MM.1S (cell line): ENCODE results near the gene TCF19.

Experiments
- DNase-seq: peaks from one replicate; pipeline ENCODE4 v3.0.0-alpha.2; 2015
- H2AFZ ChIP-seq: fragments of 300-600 bp; sonication (generic); 2 replicates; pipeline ENCODE4 v1.6.0; 2016; ENCODE audit warnings: antibody characterized with exemption, low read length
- H3F3A ChIP-seq: fragments of 300-600 bp; sonication (generic); 2 replicates; pipeline ENCODE4 v1.6.1; 2016; ENCODE audit warnings: mild to moderate bottlenecking, antibody characterized with exemption, low read length, moderate library complexity, mixed read lengths; ENCODE audit not compliant: insufficient read depth
- H3K27ac ChIP-seq: fragments of 300-600 bp; sonication (generic); 2 replicates; pipeline ENCODE4 v1.5.1; 2016; ENCODE audit warnings: mild to moderate bottlenecking, low read length
- H3K27me3 ChIP-seq: fragments of 300-600 bp; sonication (generic); replicated peaks from 2 replicates; pipeline ENCODE4 v1.6.0; 2016; ENCODE audit warnings: low read length; ENCODE audit not compliant: insufficient read depth
- H3K36me3 ChIP-seq: fragments of 300-600 bp; sonication (generic); replicated peaks from 2 replicates; pipeline ENCODE4 v1.6.1; 2016; ENCODE audit warnings: mild to moderate bottlenecking, low read length, mixed read lengths; ENCODE audit not compliant: insufficient read depth
- H3K4me1 ChIP-seq: fragments of 300-600 bp; sonication (generic); 2 replicates; pipeline ENCODE4 v1.6.1; 2016; ENCODE audit warnings: low read length, mixed read lengths
- H3K4me2 ChIP-seq: fragments of 300-600 bp; sonication (generic); 2 replicates; pipeline ENCODE4 v1.6.0; 2016; ENCODE audit warnings: low read depth, low read length
- H3K4me3 ChIP-seq: fragments of 300-600 bp; sonication (generic); 2 replicates; pipeline ENCODE4 v1.5.1; 2016; ENCODE audit warnings: low read length, mixed read lengths
- H3K79me2 ChIP-seq: fragments of 300-600 bp; sonication (generic); 2 replicates; pipeline ENCODE4 v1.6.1; 2016; ENCODE audit warnings: mixed run types, low read length, mixed read lengths
- H3K9ac ChIP-seq: fragments of 300-600 bp; sonication (generic); 2 replicates; pipeline ENCODE4 v1.6.1; 2016; ENCODE audit warnings: low read length, mixed read lengths
- H3K9me2 ChIP-seq: fragments of 300-600 bp; sonication (generic); replicated peaks from 2 replicates; pipeline ENCODE4 v1.6.1; 2016; ENCODE audit warnings: mild to moderate bottlenecking, low read length, mixed read lengths; ENCODE audit not compliant: insufficient read depth
- H3K9me3 ChIP-seq: fragments of 300-600 bp; sonication (generic); replicated peaks from 2 replicates; pipeline ENCODE4 v1.6.1; 2016; ENCODE audit warnings: mild to moderate bottlenecking, low read length, mixed read lengths; ENCODE audit not compliant: insufficient read depth
- H4K20me1 ChIP-seq: fragments of 300-600 bp; sonication (generic); 2 replicates; pipeline ENCODE4 v1.6.1; 2016; ENCODE audit warnings: mild to moderate bottlenecking, low read length, moderate library complexity, mixed read lengths; ENCODE audit not compliant: insufficient read depth
- EZH2 ChIP-seq: fragments of 300-600 bp; sonication (generic); optimal IDR thresholded peaks from 2 replicates; pipeline ENCODE3; 2017; ENCODE audit warnings: low read depth, mild to moderate bottlenecking, antibody characterized with exemption, low read length, mixed read lengths
- EZH2phosphoT487 ChIP-seq: fragments of 300-600 bp; sonication (generic); IDR thresholded peaks from 2 replicates; pipeline ENCODE4 v1.6.1; 2018; ENCODE audit warnings: antibody characterized with exemption, low read length
- TF ChIP-seq, protein P1 (sequence below): fragments of 300-600 bp; sonication (generic); IDR thresholded peaks from 2 replicates; pipeline ENCODE4 v1.5.1; 2016; ENCODE audit warnings: antibody characterized with exemption, low read length, mixed read lengths

The TCF19 gene

GRCh38 chr6:31144970-31145340 is 13.4 kb upstream of the TCF19 start:
- H3K9me3 ChIP-seq: no peaks in the 10 kb centered on the region
- H3K4me2 ChIP-seq: no peak overlapping the region
- no peaks in the 10 kb centered on the region for H3K9me2 ChIP-seq
- no peak overlapping the region for H3K9ac ChIP-seq
- no peak for DNase-seq
- H3F3A ChIP-seq: no peaks in the 10 kb centered on the region
- no peaks in the 10 kb centered on the region for H4K20me1 ChIP-seq
- no peaks in the 10 kb centered on the region for H3K27me3 ChIP-seq
- no peaks in the 10 kb centered on the region for H3K36me3 ChIP-seq
- H3K4me3 ChIP-seq: no peak overlapping the region
- H3K79me2 ChIP-seq: no peaks in the 10 kb centered on the region
- no peaks in the 10 kb centered on the region for H3K4me1 ChIP-seq
- no peak overlapping the region for H2AFZ ChIP-seq
- no peak overlapping the region for H3K27ac ChIP-seq
- TF ChIP-seq EZH2 (no peak), EZH2phosphoT487 (no peak)
- TF ChIP-seq, protein P1, sequence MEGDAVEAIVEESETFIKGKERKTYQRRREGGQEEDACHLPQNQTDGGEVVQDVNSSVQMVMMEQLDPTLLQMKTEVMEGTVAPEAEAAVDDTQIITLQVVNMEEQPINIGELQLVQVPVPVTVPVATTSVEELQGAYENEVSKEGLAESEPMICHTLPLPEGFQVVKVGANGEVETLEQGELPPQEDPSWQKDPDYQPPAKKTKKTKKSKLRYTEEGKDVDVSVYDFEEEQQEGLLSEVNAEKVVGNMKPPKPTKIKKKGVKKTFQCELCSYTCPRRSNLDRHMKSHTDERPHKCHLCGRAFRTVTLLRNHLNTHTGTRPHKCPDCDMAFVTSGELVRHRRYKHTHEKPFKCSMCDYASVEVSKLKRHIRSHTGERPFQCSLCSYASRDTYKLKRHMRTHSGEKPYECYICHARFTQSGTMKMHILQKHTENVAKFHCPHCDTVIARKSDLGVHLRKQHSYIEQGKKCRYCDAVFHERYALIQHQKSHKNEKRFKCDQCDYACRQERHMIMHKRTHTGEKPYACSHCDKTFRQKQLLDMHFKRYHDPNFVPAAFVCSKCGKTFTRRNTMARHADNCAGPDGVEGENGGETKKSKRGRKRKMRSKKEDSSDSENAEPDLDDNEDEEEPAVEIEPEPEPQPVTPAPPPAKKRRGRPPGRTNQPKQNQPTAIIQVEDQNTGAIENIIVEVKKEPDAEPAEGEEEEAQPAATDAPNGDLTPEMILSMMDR: no peak

GRCh38 chr6:31145386-31145785 is 13.0 kb upstream of the TCF19 start:
- TF ChIP-seq EZH2: no peak
- TF ChIP-seq, protein P1: no peak
- TF ChIP-seq EZH2phosphoT487: no peak
- no peaks in the 10 kb centered on the region for H3K36me3 ChIP-seq
- DNase-seq: no peak

DNA sequence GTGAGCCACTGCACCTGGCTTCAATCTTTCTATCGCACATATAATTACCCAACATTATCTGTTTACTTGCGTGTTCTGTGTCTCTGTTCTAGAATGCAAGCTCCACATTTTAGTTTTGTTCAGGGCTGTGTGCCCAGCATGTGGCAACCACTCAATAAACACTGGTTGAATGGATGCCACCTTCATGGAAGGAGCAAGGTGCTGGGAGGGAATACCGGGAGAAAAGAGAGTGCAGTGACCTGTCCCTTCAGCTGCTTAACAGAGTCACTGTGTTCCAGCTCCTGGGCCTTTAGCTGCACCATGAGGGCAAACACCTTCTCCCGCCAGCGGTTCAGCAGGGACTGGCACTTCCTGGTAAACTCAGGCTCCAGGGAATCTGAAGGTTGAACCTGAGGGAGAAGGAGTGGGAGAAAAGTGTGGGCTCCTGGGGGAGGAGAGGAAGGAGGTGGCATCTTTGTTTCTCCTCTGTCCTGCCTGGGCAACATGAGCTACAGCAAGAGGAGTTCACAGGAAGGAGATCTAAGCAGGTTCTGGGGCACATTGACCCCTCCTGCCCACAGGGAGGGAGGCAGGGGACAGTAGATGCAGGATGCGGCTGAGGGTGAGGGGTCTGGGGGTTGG is 8.5 kb upstream of the TCF19 start:
- DNase-seq: no peak
- Histone ChIP-seq H3K9ac (no peak overlapping the region), H3K27me3 (no peaks in the 10 kb centered on the region), H4K20me1 (no peaks in the 10 kb centered on the region), H3K36me3 (no peaks in the 10 kb centered on the region), H2AFZ (no peak overlapping the region), H3F3A (no peaks in the 10 kb centered on the region), H3K27ac (no peak overlapping the region), H3K4me1 (no peaks in the 10 kb centered on the region), H3K4me3 (no peak overlapping the region), H3K9me2 (no peaks in the 10 kb centered on the region), H3K9me3 (no peaks in the 10 kb centered on the region), H3K79me2 (no peaks in the 10 kb centered on the region), H3K4me2 (no peak overlapping the region)
- TF ChIP-seq EZH2 (no peak), EZH2phosphoT487 (no peak)
- TF ChIP-seq, protein P1: no peak

More at GRCh38 chr6:31145386-31145785, 13.0 kb upstream of the TCF19 start:
- H3K4me2 ChIP-seq: no peak overlapping the region
- H3K79me2 ChIP-seq: no peaks in the 10 kb centered on the region
- H3K9me2 ChIP-seq: no peaks in the 10 kb centered on the region
- H2AFZ ChIP-seq: no peak overlapping the region
- H3F3A ChIP-seq: no peaks in the 10 kb centered on the region
- no peak overlapping the region for H3K27ac ChIP-seq
- H3K4me3 ChIP-seq: no peak overlapping the region
- H3K9me3 ChIP-seq: no peaks in the 10 kb centered on the region
- no peak overlapping the region for H3K9ac ChIP-seq
- no peaks in the 10 kb centered on the region for H3K4me1 ChIP-seq
- H3K27me3 ChIP-seq: no peaks in the 10 kb centered on the region
- H4K20me1 ChIP-seq: no peaks in the 10 kb centered on the region
